ENCODE results near the gene METTL18.

DNA sequence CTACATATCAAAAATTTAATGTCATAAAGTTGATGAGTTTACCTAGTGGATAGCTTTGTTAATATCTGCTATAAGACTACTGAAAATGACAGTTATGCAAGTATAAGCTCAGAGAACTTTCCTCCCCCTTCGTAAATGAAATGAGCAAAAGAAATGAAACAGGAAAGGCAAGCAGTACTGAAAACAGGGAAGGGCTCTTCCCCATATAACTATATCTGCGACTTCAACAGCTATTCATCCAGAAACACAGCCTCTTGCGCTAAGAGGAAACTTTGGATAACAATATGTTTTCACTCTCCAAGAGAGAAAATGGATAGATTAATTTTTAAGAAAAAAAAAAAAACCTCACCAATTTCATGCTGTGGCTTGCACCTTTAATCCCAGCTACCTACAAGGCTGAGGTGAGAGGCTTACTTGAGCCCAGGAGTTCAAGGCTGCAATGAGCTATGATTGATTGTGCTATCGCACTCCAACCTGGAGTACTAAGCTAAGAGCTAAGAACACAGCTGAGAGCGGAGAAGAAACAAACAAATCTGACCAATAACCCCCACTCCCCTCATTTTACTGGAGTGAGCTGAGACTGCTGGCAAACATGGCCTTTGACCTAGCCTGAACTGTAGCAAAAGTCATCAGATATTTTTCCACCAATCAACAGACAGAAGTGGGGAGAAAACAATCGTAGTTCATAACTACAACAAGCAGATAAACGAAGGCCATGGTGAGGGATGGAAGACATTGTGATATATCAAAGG, 29.0 kb downstream of the METTL18 start:
- TF ChIP-seq, protein P1, sequence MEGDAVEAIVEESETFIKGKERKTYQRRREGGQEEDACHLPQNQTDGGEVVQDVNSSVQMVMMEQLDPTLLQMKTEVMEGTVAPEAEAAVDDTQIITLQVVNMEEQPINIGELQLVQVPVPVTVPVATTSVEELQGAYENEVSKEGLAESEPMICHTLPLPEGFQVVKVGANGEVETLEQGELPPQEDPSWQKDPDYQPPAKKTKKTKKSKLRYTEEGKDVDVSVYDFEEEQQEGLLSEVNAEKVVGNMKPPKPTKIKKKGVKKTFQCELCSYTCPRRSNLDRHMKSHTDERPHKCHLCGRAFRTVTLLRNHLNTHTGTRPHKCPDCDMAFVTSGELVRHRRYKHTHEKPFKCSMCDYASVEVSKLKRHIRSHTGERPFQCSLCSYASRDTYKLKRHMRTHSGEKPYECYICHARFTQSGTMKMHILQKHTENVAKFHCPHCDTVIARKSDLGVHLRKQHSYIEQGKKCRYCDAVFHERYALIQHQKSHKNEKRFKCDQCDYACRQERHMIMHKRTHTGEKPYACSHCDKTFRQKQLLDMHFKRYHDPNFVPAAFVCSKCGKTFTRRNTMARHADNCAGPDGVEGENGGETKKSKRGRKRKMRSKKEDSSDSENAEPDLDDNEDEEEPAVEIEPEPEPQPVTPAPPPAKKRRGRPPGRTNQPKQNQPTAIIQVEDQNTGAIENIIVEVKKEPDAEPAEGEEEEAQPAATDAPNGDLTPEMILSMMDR (IDR thresholded peaks at IDR 0.05): no peak
- TF ChIP-seq EZH2 (IDR thresholded peaks at IDR 0.05): no peak
